Islet precursor cell (in vitro differentiated cells): ENCODE data around the gene GKN2.
"Not testable (repeated sequence)": the region's sequence is repeated elsewhere in the genome, so short reads cannot be mapped to it uniquely, and the experiment has no call there.

Source experiments
- DNase-seq: peaks from one replicate; pipeline ENCODE4 v3.0.0-alpha.2; 2018

The GKN2 gene

DNA sequence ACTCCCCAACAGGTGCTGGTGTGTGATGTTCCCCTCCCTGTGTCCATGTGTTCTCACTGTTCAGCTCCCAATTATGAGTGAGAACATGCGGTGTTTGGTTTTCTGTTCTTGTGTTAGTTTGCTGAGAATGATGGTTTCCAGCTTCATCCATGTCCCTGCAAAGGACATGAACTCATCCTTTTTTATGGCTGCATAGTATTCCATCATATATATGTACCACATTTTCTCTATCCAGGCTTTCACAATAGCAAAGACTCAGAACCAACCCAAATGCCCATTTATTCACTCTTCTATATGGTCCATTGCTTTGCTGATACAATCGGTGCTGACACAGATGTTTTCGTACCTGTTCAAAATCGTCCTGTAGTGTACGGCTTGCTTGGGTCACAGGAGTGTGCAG, 2.7 kb upstream of the GKN2 start:
- DNase-seq: not testable (repeated sequence)

DNA sequence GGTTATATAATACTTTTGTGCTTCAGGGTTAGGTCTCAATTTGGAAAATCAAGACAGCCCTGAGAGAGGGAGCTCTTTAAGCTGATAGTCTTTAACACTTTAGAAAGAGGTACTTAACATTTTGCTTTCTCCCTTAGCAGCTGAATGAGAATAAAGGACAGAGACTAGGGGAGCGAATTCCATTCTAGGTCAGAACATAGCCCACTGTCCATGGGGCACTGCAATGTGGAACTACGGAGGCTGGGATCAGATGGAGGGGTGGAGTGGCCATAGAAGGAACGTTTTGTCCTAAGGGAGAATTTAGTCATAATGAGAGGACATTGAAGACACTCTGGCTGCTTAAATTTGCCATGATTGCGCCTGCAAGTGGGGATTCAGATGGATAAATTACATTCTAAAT, 794 bp downstream of the GKN2 start:
- no peak for DNase-seq

- DNase-seq: no peak
Measured at GRCh38 chr2:68948710-68949109, 4.0 kb downstream of the GKN2 start.

DNA sequence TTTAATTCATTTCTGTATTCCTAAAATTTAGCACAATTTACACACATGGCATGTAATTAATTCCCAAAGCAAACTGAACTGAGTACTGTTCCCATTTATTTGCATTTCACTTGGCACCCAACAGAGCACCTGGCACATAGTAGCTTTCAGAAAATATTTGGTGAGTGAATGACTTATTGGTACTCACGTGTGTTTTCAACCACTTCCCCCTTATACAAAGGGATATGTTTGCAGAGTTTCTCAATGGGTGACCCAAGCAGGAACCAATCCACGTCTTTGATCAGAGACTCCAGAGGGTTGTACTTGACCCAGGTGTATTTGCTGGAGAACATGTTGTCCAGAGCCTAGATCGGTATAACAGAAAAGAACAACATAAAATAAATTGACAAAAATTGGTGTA, 6.6 kb downstream of the GKN2 start:
- DNase-seq: no peak

GRCh38 chr2:68943581-68944568, 8.8 kb downstream of the GKN2 start:
- peak; percentile 83 for DNase-seq

- no peak for DNase-seq
Measured at GRCh38 chr2:68942827-68943226, 9.9 kb downstream of the GKN2 start.

DNA sequence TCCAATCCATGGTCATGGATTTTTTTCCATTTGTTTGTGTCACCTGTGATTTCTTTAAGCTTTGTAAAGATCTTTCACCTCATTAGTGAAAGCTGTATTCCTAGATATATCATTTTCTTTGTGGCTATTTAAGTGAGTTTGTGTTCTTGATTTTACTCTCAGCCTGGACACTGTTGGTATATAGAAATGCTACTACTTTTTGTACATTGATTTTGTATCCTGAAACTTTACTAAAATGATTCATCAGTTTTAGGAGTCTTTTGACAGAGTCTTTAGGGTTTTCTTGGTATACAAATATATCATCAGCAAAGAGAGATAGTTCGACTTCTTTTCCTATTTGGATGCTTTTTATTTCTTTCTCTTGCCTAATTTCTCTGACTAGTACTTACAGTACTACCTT, 12.3 kb downstream of the GKN2 start:
- DNase-seq: no peak

- no peak for DNase-seq
Measured at GRCh38 chr2:68939962-68940361, 12.7 kb downstream of the GKN2 start.

DNA sequence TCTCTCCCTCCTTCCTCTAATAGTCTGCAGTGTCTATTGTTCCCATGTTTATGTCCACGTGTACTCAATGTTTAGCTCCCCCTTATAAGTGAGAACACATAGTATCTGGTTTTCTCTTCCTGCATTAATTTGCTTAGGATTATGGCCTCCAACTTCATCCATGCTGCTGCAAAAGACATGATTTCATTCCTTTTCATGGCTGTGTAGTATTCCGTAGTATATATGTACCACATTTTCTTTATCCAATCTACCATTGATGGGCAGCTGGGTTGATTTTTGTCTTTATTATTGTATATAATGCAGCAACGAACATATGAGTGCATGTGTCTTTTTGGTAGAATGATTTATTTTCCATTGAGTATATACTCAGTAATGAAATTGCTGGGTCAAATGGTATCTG, 13.8 kb downstream of the GKN2 start:
- DNase-seq: no peak

DNA sequence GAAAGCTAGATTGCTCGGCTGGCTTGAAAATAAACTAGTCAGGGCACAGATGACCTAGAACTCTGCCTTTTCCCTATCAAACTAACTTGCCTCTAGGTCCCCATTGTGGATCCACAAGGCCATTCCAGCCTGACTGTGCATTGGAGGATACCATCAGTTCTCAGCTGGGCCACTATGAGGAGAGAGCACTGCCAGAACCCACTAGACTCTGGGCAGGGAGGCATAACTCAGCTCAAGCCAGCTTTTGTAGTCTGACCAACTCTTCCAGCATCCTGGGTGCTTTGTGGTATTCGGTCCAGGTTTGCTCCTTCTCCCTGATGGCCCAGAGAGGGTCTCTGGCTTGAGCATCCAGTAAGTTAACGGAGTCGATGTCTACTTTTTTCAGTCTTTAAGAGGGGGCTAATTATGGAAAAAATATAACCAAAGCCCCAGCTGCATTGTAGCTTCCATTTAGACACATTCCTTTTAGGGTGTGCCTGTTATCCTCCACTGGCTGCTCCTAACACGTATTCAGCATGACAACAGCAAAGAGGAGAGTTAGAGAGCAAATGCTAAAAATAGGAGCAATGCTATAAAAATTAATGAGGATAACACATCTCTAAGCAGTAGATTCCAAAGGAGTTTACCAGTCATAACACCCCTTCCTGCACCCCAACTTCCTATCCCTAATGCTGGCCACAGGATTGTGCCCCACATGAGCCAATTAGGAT, 15.2 kb downstream of the GKN2 start:
- no peak for DNase-seq

- no peak for DNase-seq
Measured at GRCh38 chr2:68936889-68937288, 15.8 kb downstream of the GKN2 start.

GRCh38 chr2:68936427-68936826, 16.3 kb downstream of the GKN2 start:
- DNase-seq: no peak

- DNase-seq: no peak
Measured at GRCh38 chr2:68935471-68935870, 17.2 kb downstream of the GKN2 start.

GRCh38 chr2:68934021-68934420, 18.7 kb downstream of the GKN2 start:
- no peak for DNase-seq

- no peak for DNase-seq
Measured at GRCh38 chr2:68932402-68932801, 20.3 kb downstream of the GKN2 start.

- DNase-seq: no peak
Measured at GRCh38 chr2:68931799-68932198, 20.9 kb downstream of the GKN2 start.

- DNase-seq: no peak
Measured at GRCh38 chr2:68931149-68931711, 21.5 kb downstream of the GKN2 start.

DNA sequence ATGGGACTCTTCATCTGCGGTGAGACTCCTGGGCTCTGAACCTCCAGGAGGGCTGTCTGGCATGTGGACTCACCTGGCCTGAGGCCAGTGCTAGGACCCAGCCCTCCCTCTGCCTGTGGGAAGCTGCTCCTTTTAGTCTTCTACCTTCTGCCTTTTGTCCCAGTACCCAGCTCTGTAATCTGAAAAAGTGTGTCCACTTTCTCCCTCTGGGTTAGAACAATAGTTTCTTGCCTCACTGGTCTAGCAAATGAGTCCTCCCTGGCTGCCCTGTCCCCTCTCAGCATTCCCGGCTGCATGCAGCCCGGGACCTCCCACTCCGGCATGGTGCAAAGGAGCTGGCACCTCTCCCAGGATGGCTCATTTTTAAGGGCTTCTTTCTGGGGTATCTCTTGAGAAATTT, 25.9 kb downstream of the GKN2 start:
- peak; percentile 72 for DNase-seq

GRCh38 chr2:68925295-68925896, 27.3 kb downstream of the GKN2 start:
- peak; percentile 65 for DNase-seq

DNA sequence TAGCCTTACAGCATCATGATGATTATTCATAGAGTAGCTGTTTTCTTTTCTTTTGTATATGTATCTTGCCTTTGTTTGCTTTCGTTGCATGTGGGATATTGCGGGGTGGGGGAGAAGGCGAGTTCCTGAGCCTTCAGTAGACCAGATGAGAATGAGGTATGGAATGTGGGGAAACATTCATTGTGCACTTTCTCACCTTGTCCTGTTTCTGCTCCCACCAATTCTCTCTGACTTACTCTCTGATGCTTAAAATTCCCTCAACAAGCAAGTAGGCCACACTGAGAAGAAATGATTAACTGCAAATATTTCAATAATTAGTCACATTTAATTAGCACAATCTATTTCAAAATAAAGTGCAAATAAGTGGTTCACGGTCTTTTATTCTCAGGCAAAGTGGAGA, 31.0 kb downstream of the GKN2 start:
- no peak for DNase-seq

DNA sequence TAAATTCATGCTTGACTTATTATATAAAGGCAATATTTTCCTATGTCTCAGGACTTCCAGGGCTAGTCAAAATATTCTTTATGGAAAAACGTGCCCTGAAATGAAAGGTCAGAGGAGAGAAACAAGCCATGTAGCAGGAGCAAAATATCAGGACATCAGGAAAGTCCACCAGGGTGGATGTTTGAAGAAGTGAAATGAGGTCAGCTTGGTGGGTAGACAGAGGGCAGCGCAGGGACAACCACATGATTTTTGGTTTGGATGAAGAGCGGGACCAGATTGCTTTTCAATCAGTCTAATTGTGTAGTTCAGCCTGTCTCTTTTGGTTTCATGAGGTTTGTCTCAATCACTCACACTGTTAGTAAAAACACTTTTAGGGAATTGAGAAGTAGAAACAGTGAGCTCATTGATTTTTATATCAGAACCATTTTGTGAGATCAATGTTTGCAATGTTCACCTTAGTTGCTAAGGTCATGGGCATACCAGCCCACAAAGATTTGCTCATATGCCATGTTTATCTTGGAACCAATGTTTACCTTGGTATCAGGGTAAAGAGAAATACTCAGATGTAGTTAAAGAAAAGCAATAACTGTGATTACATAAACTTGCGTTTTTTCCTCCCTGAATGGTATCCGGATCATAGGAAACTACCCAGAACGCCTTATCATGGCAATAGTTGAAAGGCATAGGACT, 32.1 kb downstream of the GKN2 start:
- no peak for DNase-seq

DNA sequence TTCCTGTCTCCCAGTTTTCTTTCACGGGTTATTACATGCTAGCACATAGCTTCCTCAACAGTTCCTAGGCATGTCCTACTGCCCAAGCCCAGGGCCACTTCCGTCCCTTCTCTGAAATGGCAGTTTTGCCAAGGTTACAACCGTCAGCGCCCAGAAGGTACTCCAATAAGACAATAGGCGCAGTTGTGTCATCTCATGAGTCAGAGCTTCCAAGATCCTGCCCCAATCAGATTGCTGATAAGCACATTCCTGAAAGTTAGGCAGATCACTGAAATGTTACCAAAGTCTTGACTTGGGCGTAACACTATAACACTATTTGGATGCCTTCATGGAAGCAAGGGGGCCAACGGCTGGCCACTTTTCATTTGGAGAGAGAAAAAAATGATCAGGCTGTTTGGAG, 34.2 kb downstream of the GKN2 start:
- no peak for DNase-seq
